Rectal smooth muscle tissue (tissue), 1 donor: ENCODE data around the gene HYDIN.

ENCODE experiments used
- H3K27ac ChIP-seq: one replicate; pipeline ENCODE4 v1.7.0; 2013; ENCODE audit warnings: low read depth, low read length, inconsistent platforms
- H3K27me3 ChIP-seq: one replicate; pipeline ENCODE4 v1.7.0; 2013; ENCODE audit warnings: low read length; ENCODE audit not compliant: control insufficient read depth, insufficient read depth
- H3K36me3 ChIP-seq: one replicate; pipeline ENCODE4 v1.7.0; 2013; ENCODE audit warnings: low read length; ENCODE audit not compliant: control insufficient read depth, insufficient read depth
- H3K4me1 ChIP-seq: one replicate; pipeline ENCODE4 v1.7.0; 2013; ENCODE audit warnings: low read length; ENCODE audit not compliant: control insufficient read depth, insufficient read depth
- H3K4me3 ChIP-seq: one replicate; pipeline ENCODE4 v1.7.0; 2013; ENCODE audit warnings: low read length
- H3K9ac ChIP-seq: one replicate; pipeline ENCODE4 v1.7.0; 2013; ENCODE audit warnings: low read length

HYDIN gene

GRCh38 chr16:70782237-70782636 is 448.3 kb downstream of the HYDIN start:
- no peak overlapping the region for H3K4me3 ChIP-seq
- H3K4me1 ChIP-seq, result peaks cover 4% of the 10 kb centered on the region
- no peaks in the 10 kb centered on the region for H3K27me3 ChIP-seq
- no peak overlapping the region for H3K27ac ChIP-seq
- H3K9ac ChIP-seq, result no peak overlapping the region
- peaks cover 33% of the 10 kb centered on the region for H3K36me3 ChIP-seq

GRCh38 chr16:70781800-70782199 is 448.7 kb downstream of the HYDIN start:
- Histone ChIP-seq H3K27me3 (no peaks in the 10 kb centered on the region), H3K4me1 (peaks cover 4% of the 10 kb centered on the region), H3K4me3 (no peak overlapping the region), H3K9ac (no peak overlapping the region), H3K27ac (no peak overlapping the region), H3K36me3 (peaks cover 33% of the 10 kb centered on the region)

GRCh38 chr16:70780546-70780945 is 450.0 kb downstream of the HYDIN start:
- H3K4me3 ChIP-seq, result no peak overlapping the region
- H3K36me3 ChIP-seq, result peaks cover 27% of the 10 kb centered on the region
- H3K27ac ChIP-seq, result no peak overlapping the region
- H3K27me3 ChIP-seq, result no peaks in the 10 kb centered on the region
- peaks cover 4% of the 10 kb centered on the region for H3K4me1 ChIP-seq
- no peak overlapping the region for H3K9ac ChIP-seq

GRCh38 chr16:70779361-70779760 is 451.2 kb downstream of the HYDIN start:
- peaks cover 23% of the 10 kb centered on the region for H3K36me3 ChIP-seq
- no peak overlapping the region for H3K4me3 ChIP-seq
- H3K9ac ChIP-seq, result no peak overlapping the region
- H3K27me3 ChIP-seq, result no peaks in the 10 kb centered on the region
- H3K4me1 ChIP-seq, result peaks cover 4% of the 10 kb centered on the region
- H3K27ac ChIP-seq, result no peak overlapping the region

- no peak overlapping the region for H3K27ac ChIP-seq
- H3K4me3 ChIP-seq, result no peak overlapping the region
- H3K27me3 ChIP-seq, result no peaks in the 10 kb centered on the region
- peaks cover 23% of the 10 kb centered on the region for H3K36me3 ChIP-seq
- H3K9ac ChIP-seq, result no peak overlapping the region
- peaks cover 4% of the 10 kb centered on the region for H3K4me1 ChIP-seq
Observed at GRCh38 chr16:70778901-70779309, 451.6 kb downstream of the HYDIN start.

GRCh38 chr16:70777973-70778406 is 452.5 kb downstream of the HYDIN start:
- H3K4me1 ChIP-seq, result peaks cover 4% of the 10 kb centered on the region
- no peak overlapping the region for H3K4me3 ChIP-seq
- H3K27ac ChIP-seq, result peak overlapping the region; percentile 52
- no peak overlapping the region for H3K9ac ChIP-seq
- peaks cover 23% of the 10 kb centered on the region for H3K36me3 ChIP-seq
- no peaks in the 10 kb centered on the region for H3K27me3 ChIP-seq

- peaks cover 4% of the 10 kb centered on the region for H3K4me1 ChIP-seq
- H3K27me3 ChIP-seq, result no peaks in the 10 kb centered on the region
- H3K9ac ChIP-seq, result no peak overlapping the region
- H3K36me3 ChIP-seq, result peaks cover 21% of the 10 kb centered on the region
- H3K4me3 ChIP-seq, result no peak overlapping the region
- H3K27ac ChIP-seq, result peak overlapping the region; percentile 52
Observed at GRCh38 chr16:70777496-70777895, 453.0 kb downstream of the HYDIN start.

- H3K27ac ChIP-seq, result no peak overlapping the region
- H3K27me3 ChIP-seq, result no peaks in the 10 kb centered on the region
- peaks cover 8% of the 10 kb centered on the region for H3K4me1 ChIP-seq
- H3K36me3 ChIP-seq, result peaks cover 12% of the 10 kb centered on the region
- H3K4me3 ChIP-seq, result no peak overlapping the region
- no peak overlapping the region for H3K9ac ChIP-seq
Observed at GRCh38 chr16:70775399-70775798, 455.1 kb downstream of the HYDIN start.

GRCh38 chr16:70774261-70774660 is 456.3 kb downstream of the HYDIN start:
- Histone ChIP-seq H3K27me3 (no peaks in the 10 kb centered on the region), H3K36me3 (peaks cover 10% of the 10 kb centered on the region)

GRCh38 chr16:70772493-70772892 is 458.0 kb downstream of the HYDIN start:
- Histone ChIP-seq H3K4me3 (no peak overlapping the region), H3K36me3 (peaks cover 4% of the 10 kb centered on the region), H3K27me3 (no peaks in the 10 kb centered on the region)

More at GRCh38 chr16:70774261-70774660, 456.3 kb downstream of the HYDIN start:
- H3K4me1 ChIP-seq, result peaks cover 8% of the 10 kb centered on the region
- H3K9ac ChIP-seq, result no peak overlapping the region
- no peak overlapping the region for H3K27ac ChIP-seq
- H3K4me3 ChIP-seq, result no peak overlapping the region

GRCh38 chr16:70770626-70771552 is 459.6 kb downstream of the HYDIN start:
- Histone ChIP-seq H3K27me3 (no peaks in the 10 kb centered on the region), H3K9ac (no peak overlapping the region), H3K4me1 (peaks cover 4% of the 10 kb centered on the region), H3K27ac (no peak overlapping the region), H3K4me3 (no peak overlapping the region), H3K36me3 (peaks cover 2% of the 10 kb centered on the region)

More at GRCh38 chr16:70772493-70772892, 458.0 kb downstream of the HYDIN start:
- Histone ChIP-seq H3K27ac (no peak overlapping the region), H3K4me1 (peaks cover 4% of the 10 kb centered on the region), H3K9ac (no peak overlapping the region)

GRCh38 chr16:70770291-70770625 is 460.3 kb downstream of the HYDIN start:
- Histone ChIP-seq H3K4me3 (no peak overlapping the region), H3K36me3 (peaks cover 2% of the 10 kb centered on the region), H3K9ac (no peak overlapping the region), H3K27me3 (no peaks in the 10 kb centered on the region), H3K27ac (no peak overlapping the region), H3K4me1 (peaks cover 4% of the 10 kb centered on the region)

- Histone ChIP-seq H3K27me3 (no peaks in the 10 kb centered on the region), H3K9ac (no peak overlapping the region), H3K27ac (no peak overlapping the region), H3K4me3 (no peak overlapping the region), H3K4me1 (peaks cover 4% of the 10 kb centered on the region), H3K36me3 (peaks cover 2% of the 10 kb centered on the region)
Observed at GRCh38 chr16:70769761-70770160, 460.8 kb downstream of the HYDIN start.
